Gastroesophageal sphincter (tissue), 3 donors: ENCODE measurements around the gene APBA2.

Experiments used
- CTCF ChIP-seq, 4 experiments: fragments of 200-600 bp in 2 of 4; fragments of 450-650 bp in 2 of 4; sonication (generic) in 1 of 4; IDR thresholded peaks; one replicate each; pipeline ENCODE4 v1.5.1; 2017 to 2019; ENCODE audit warnings: antibody characterized with exemption in 4 of 4, mild to moderate bottlenecking in 2 of 4, moderate library complexity in 2 of 4
- EP300 ChIP-seq: sonication (generic); formaldehyde crosslinking; IDR thresholded peaks from one replicate; pipeline ENCODE4 v1.6.1; 2017; ENCODE audit warnings: antibody characterized with exemption, mild to moderate bottlenecking
- POLR2A ChIP-seq, 2 donors: fragments of 450-650 bp; IDR thresholded peaks; one replicate each; pipeline ENCODE4 v1.6.1; 2017; ENCODE audit warnings: antibody characterized with exemption in 2 of 2, mild to moderate bottlenecking in 2 of 2, moderate library complexity in 1 of 2
- POLR2AphosphoS5 ChIP-seq: sonication (generic); formaldehyde crosslinking; IDR thresholded peaks from one replicate; pipeline ENCODE4 v1.6.1; 2017; ENCODE audit warnings: antibody characterized with exemption

- TF ChIP-seq CTCF (IDR thresholded peaks at IDR 0.05) (no peak), POLR2A (IDR thresholded peaks at IDR 0.05) (no peak), POLR2AphosphoS5 (no peak), EP300 (no peak)
Observed at GRCh38 chr15:28876131-28876844, 9.5 kb upstream of the APBA2 start.
